HUES48 (cell line): ENCODE data around the gene TRIM74.
A peak's percentile ranks its signal among the peaks of the same experiment; 100 is the strongest.
"Not testable (repeated sequence)": the region's sequence is repeated elsewhere in the genome, so short reads cannot be mapped to it uniquely, and the experiment has no call there.

Experiments used
- H3K27ac ChIP-seq: one replicate; pipeline ENCODE4 v1.7.0; 2013; ENCODE audit warnings: low read depth, low read length, inconsistent platforms
- H3K27me3 ChIP-seq: 2 replicates; pipeline ENCODE4 v1.6.1; 2013; ENCODE audit warnings: mild to moderate bottlenecking, low read length; ENCODE audit not compliant: control insufficient read depth, insufficient read depth
- H3K36me3 ChIP-seq: 2 replicates; pipeline ENCODE4 v1.6.1; 2013; ENCODE audit warnings: low read length; ENCODE audit not compliant: control insufficient read depth, insufficient read depth
- H3K4me1 ChIP-seq: 2 replicates; pipeline ENCODE4 v1.6.1; 2013; ENCODE audit warnings: mild to moderate bottlenecking, low read length; ENCODE audit not compliant: control insufficient read depth, insufficient read depth
- H3K4me3 ChIP-seq: 2 replicates; pipeline ENCODE4 v1.5.1; 2013; ENCODE audit warnings: mild to moderate bottlenecking, low read depth, low read length
- H3K9ac ChIP-seq: 2 replicates; pipeline ENCODE4 v1.6.1; 2013; ENCODE audit warnings: mild to moderate bottlenecking, low read depth, low read length, moderate library complexity
- H3K9me3 ChIP-seq: 2 replicates; pipeline ENCODE4 v1.6.1; 2013; ENCODE audit warnings: low read length; ENCODE audit not compliant: control insufficient read depth, insufficient read depth

The TRIM74 gene

GRCh38 chr7:72927791-72928190, 41.5 kb downstream of the TRIM74 start:
- H3K36me3 ChIP-seq = peaks cover 59% of the 10 kb centered on the region
- not testable (repeated sequence) for H3K9me3 ChIP-seq, H3K9ac ChIP-seq, H3K4me3 ChIP-seq, H3K4me1 ChIP-seq, H3K27ac ChIP-seq, H3K27me3 ChIP-seq

GRCh38 chr7:72925546-72926120, 43.6 kb downstream of the TRIM74 start:
- no peaks in the 10 kb centered on the region for H3K27me3 ChIP-seq
- H3K4me1 ChIP-seq = peaks cover 4% of the 10 kb centered on the region; the same call in 1 of the 2 replicates
- peak overlapping the region; percentile 99 for H3K9ac ChIP-seq
- H3K9me3 ChIP-seq = no peaks in the 10 kb centered on the region
- H3K4me3 ChIP-seq = peak overlapping the region; percentile 100
- H3K36me3 ChIP-seq = peaks cover 43% of the 10 kb centered on the region
- peak overlapping the region; percentile 96 for H3K27ac ChIP-seq

GRCh38 chr7:72924733-72925545, 44.3 kb downstream of the TRIM74 start, which contains the start of gene POM121:
TSS of gene POM121 (plus strand) at chr7:72925095. CDS start at chr7:72925122, 27 bp downstream.
- peaks cover 4% of the 10 kb centered on the region; the same call in 1 of the 2 replicates for H3K4me1 ChIP-seq
- H3K4me3 ChIP-seq = peak within 1 kb of the TSS; percentile 100
- H3K9ac ChIP-seq = peak within 1 kb of the TSS; percentile 99
- peaks cover 36% of the 10 kb centered on the region for H3K36me3 ChIP-seq
- no peaks in the 10 kb centered on the region for H3K27me3 ChIP-seq
- H3K9me3 ChIP-seq = no peaks in the 10 kb centered on the region
- H3K27ac ChIP-seq = peak within 1 kb of the TSS; percentile 96

GRCh38 chr7:72924386-72924732, 44.9 kb downstream of the TRIM74 start:
- H3K4me3 ChIP-seq = peak overlapping the region; percentile 100
- H3K27ac ChIP-seq = peak overlapping the region; percentile 96
- peaks cover 4% of the 10 kb centered on the region; the same call in 1 of the 2 replicates for H3K4me1 ChIP-seq
- H3K36me3 ChIP-seq = peaks cover 32% of the 10 kb centered on the region
- peak overlapping the region; percentile 99 for H3K9ac ChIP-seq
- no peaks in the 10 kb centered on the region for H3K9me3 ChIP-seq
- no peaks in the 10 kb centered on the region for H3K27me3 ChIP-seq

- no peak overlapping the region for H3K27ac ChIP-seq
- H3K4me1 ChIP-seq = no peaks in the 10 kb centered on the region
- no peaks in the 10 kb centered on the region for H3K9me3 ChIP-seq
- no peak overlapping the region for H3K4me3 ChIP-seq
- no peak overlapping the region for H3K9ac ChIP-seq
- no peaks in the 10 kb centered on the region for H3K27me3 ChIP-seq
- peaks cover 3% of the 10 kb centered on the region; the same call in 1 of the 2 replicates for H3K36me3 ChIP-seq
These were observed 50.0 kb downstream of the TRIM74 start for GRCh38 chr7:72919256-72919775.

- H3K4me1 ChIP-seq, H3K9me3 ChIP-seq, H3K4me3 ChIP-seq, H3K9ac ChIP-seq, H3K27me3 ChIP-seq: not testable (repeated sequence)
- H3K36me3 ChIP-seq = peaks cover 20% of the 10 kb centered on the region
- peak overlapping the region; percentile 32 for H3K27ac ChIP-seq
These were observed 54.3 kb downstream of the TRIM74 start for GRCh38 chr7:72914756-72915525.

GRCh38 chr7:72913750-72914149, 55.5 kb downstream of the TRIM74 start:
- H3K4me3 ChIP-seq = not testable (repeated sequence)

GRCh38 chr7:72911395-72911794, 57.9 kb downstream of the TRIM74 start:
- not testable (repeated sequence) for H3K9ac ChIP-seq, H3K4me3 ChIP-seq, H3K4me1 ChIP-seq, H3K27me3 ChIP-seq, H3K27ac ChIP-seq, H3K9me3 ChIP-seq
- H3K36me3 ChIP-seq = peaks cover 20% of the 10 kb centered on the region

More at GRCh38 chr7:72913750-72914149, 55.5 kb downstream of the TRIM74 start:
- not testable (repeated sequence) for H3K27me3 ChIP-seq, H3K9ac ChIP-seq, H3K27ac ChIP-seq, H3K9me3 ChIP-seq, H3K4me1 ChIP-seq
- H3K36me3 ChIP-seq = peaks cover 20% of the 10 kb centered on the region
